ENCODE results near the gene KLF5.

- no peak for TF ChIP-seq CTCF (IDR thresholded peaks at IDR 0.05; ENCODE audit: insufficient read depth, low read length, poor library complexity, severe bottlenecking)
- TF ChIP-seq EZH2phosphoT487 (conservative IDR thresholded peaks at IDR 0.05; ENCODE audit: low read length): no peak
These were observed 40.5 kb upstream of the KLF5 start for GRCh38 chr13:73018336-73018735.
